PFSK-1 (cell line): Measurements from ENCODE around the gene OR52K1.

Experiments
- FOXP2 ChIP-seq: optimal IDR thresholded peaks from 2 replicates; pipeline ENCODE3; 2011; ENCODE audit warnings: borderline replicate concordance, control low read depth, inconsistent platforms; ENCODE audit not compliant: insufficient read depth; ENCODE audit errors: extremely low read length, extremely low read depth
- POLR2AphosphoS5 ChIP-seq: IDR thresholded peaks from 2 replicates; pipeline ENCODE4 v1.6.1; 2012; ENCODE audit warnings: low read depth, mild to moderate bottlenecking, control low read depth, low read length, moderate library complexity
- REST ChIP-seq, 2 experiments: IDR thresholded peaks; 2 replicates each; pipeline versions ENCODE4 v1.6.1 to v1.8.0; 2011 to 2012; ENCODE audit warnings: low read depth in 2 of 2, low read length in 2 of 2, control low read depth in 1 of 2, inconsistent platforms in 1 of 2, mild to moderate bottlenecking in 1 of 2, moderate library complexity in 1 of 2; ENCODE audit not compliant: insufficient read depth in 1 of 2
- SIN3A ChIP-seq: IDR thresholded peaks from 2 replicates; pipeline ENCODE4 v1.6.1; 2012; ENCODE audit warnings: mild to moderate bottlenecking, low read length, moderate library complexity, borderline replicate concordance; ENCODE audit not compliant: insufficient read depth
- TAF1 ChIP-seq: IDR thresholded peaks from 2 replicates; pipeline ENCODE4 v1.6.1; 2012; ENCODE audit warnings: low read length, control low read depth, borderline replicate concordance; ENCODE audit not compliant: insufficient read depth

Gene OR52K1

DNA sequence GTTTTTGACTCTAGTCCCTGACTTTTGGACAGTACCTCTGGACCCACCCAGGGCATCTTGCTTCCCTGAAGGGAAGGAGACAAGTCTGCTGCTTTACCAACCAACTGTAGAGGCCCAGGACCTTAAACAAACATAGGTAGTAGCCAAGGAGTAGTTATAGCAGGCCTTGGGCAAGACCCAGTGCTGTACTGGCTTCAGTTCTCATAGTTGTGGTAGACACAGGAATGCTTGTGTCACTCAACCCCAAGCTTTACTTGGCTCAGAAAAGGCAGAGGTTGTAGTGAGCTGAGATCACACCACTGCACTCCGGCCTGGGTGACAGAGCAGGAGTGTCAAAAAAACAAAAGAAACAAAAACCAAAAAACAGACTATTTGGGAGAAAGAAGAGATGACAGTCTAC lies 41.2 kb downstream of the OR52K1 start:
- TF ChIP-seq TAF1, result no peak
- TF ChIP-seq REST (IDR thresholded peaks at IDR 0.05; ENCODE audit: insufficient read depth in 1 of 2, low read depth in 2 of 2, low read length in 2 of 2), result no peak
- no peak for TF ChIP-seq FOXP2
- no peak for TF ChIP-seq POLR2AphosphoS5
- TF ChIP-seq SIN3A, result no peak

- TF ChIP-seq TAF1, result no peak
- no peak for TF ChIP-seq REST (IDR thresholded peaks at IDR 0.05; ENCODE audit: insufficient read depth in 1 of 2, low read depth in 2 of 2, low read length in 2 of 2)
- no peak for TF ChIP-seq FOXP2
- TF ChIP-seq POLR2AphosphoS5, result no peak
- TF ChIP-seq SIN3A, result no peak
Observed at GRCh38 chr11:4527926-4528325, 45.5 kb downstream of the OR52K1 start.

DNA sequence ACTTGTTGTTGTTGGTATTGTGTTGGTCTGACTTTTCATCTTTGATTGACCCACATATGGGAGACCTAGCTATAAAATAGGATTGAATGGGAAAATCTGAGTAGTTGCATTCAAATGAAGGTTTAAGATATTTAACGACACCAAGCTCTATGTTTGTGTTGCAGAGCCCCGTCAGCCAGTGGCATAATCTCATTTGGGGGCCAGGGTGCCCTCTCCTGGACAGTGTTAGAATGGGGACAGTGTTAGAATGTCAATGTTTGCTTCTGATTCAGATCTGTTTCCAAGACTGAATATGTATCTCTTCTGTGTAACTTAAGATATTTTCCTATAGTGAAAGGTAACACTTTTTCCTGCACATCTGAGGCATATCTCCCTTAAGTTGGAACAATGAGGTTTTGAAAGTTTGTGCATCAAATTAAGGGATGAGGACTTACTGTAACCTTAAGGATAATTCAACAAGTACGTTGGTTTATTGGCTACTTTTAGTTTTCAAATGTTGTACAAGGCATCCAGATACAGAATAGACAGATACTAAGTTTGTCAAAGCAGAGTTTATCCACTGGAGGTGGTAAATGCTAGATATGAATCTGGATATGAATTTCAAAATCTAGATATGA lies 57.3 kb downstream of the OR52K1 start:
- TF ChIP-seq REST (IDR thresholded peaks at IDR 0.05; ENCODE audit: insufficient read depth in 1 of 2, low read depth in 2 of 2, low read length in 2 of 2), result no peak
- no peak for TF ChIP-seq SIN3A
- TF ChIP-seq POLR2AphosphoS5, result no peak
- no peak for TF ChIP-seq FOXP2
- TF ChIP-seq TAF1, result no peak

- TF ChIP-seq SIN3A (no peak), POLR2AphosphoS5 (no peak), REST (IDR thresholded peaks at IDR 0.05; ENCODE audit: insufficient read depth in 1 of 2, low read depth in 2 of 2, low read length in 2 of 2) (no peak), TAF1 (no peak), FOXP2 (no peak)
Observed at GRCh38 chr11:4541071-4541470, 58.6 kb downstream of the OR52K1 start.
